ENCODE results near the gene ZNF681.
"Not testable (repeated sequence)": the region's sequence is repeated elsewhere in the genome, so short reads cannot be mapped to it uniquely, and the experiment has no call there.

ZNF681 gene

GRCh38 chr19:23698711-23699520, 59.8 kb downstream of the ZNF681 start:
- peaks cover 70% of the 10 kb centered on the region for H3K9me3 Mint-ChIP-seq
- DNase-seq (ENCODE audit: low spot score): no peak
- no peaks in the 10 kb centered on the region for H3K27me3 Mint-ChIP-seq (ENCODE audit: low read depth)
- no peak overlapping the region for H3K27ac Mint-ChIP-seq
- H3K4me1 Mint-ChIP-seq (ENCODE audit: low read depth): no peaks in the 10 kb centered on the region
- no peaks in the 10 kb centered on the region for H3K36me3 Mint-ChIP-seq (ENCODE audit: low read depth)
- H3K4me3 Mint-ChIP-seq: no peak overlapping the region

- H3K36me3 Mint-ChIP-seq (ENCODE audit: low read depth); H3K27me3 Mint-ChIP-seq (ENCODE audit: low read depth); DNase-seq (ENCODE audit: low spot score); H3K27ac Mint-ChIP-seq; H3K4me1 Mint-ChIP-seq (ENCODE audit: low read depth); H3K4me3 Mint-ChIP-seq: not testable (repeated sequence)
- H3K9me3 Mint-ChIP-seq: peaks cover 40% of the 10 kb centered on the region
Measured at GRCh38 chr19:23692937-23693336, 65.8 kb downstream of the ZNF681 start.
